ENCODE measurements around the gene LRBA. TPM values are rescaled to one million over a fixed set of nuclear protein-coding genes. Genes with fewer than 3 reads are reported as not detected.

Gene LRBA
- polyA plus RNA-seq, 2 of the 4 experiments (the other 2 are of a cell fraction) = 10.7 to 25.1 TPM

GRCh38 chr4:150395872-150396271, 619.2 kb downstream of the LRBA start:
- ChIA-PET POLR2A (no interaction called here), CTCF (no interaction called here)
- WGBS (ENCODE audit: missing lambda C conversion rate) = 48% methylated on average over 2 of the region's 2 CpGs
- no peak for DNase-seq (ENCODE audit: low read depth in 1 of 2, low spot score in 1 of 2)
- Histone ChIP-seq H3K27ac (no peak overlapping the region), H3K4me1 (no peaks in the 10 kb centered on the region), H3K9me3 (peaks cover 9% of the 10 kb centered on the region), H3K4me3 (no peak overlapping the region), H3K4me2 (no peak overlapping the region)
- ATAC-seq = no peak
- FAIRE-seq = no peak
- TF ChIP-seq EP300 (IDR thresholded peaks at IDR 0.05) (no peak), CBX8 (IDR thresholded peaks at IDR 0.05) (no peak), RFX5 (IDR thresholded peaks at IDR 0.05) (no peak), SMC3 (IDR thresholded peaks at IDR 0.05) (no peak), REST (IDR thresholded peaks at IDR 0.05) (no peak), FOSB (CRISPR knock-in tag; IDR thresholded peaks at IDR 0.05) (no peak)

GRCh38 chr4:150394046-150394445, 621.0 kb downstream of the LRBA start:
- ChIA-PET POLR2A (no interaction called here), CTCF (no interaction called here)
- Histone ChIP-seq H3K4me1 (no peaks in the 10 kb centered on the region), H3K9me3 (peaks cover 9% of the 10 kb centered on the region), H3K4me2 (no peak overlapping the region), H3K4me3 (no peak overlapping the region), H3K27ac (no peak overlapping the region)
- no peak for ATAC-seq
- no peak for TF ChIP-seq ZNF302 (CRISPR knock-in tag; IDR thresholded peaks at IDR 0.05)
- TF ChIP-seq HOXB5 (CRISPR knock-in tag; IDR thresholded peaks at IDR 0.05) = no peak
- no peak for TF ChIP-seq SREBF2 (IDR thresholded peaks at IDR 0.05)
- no peak for TF ChIP-seq BHLHE40 (IDR thresholded peaks at IDR 0.05; ENCODE audit: low read depth, low read length)
- TF ChIP-seq NR3C1 (IDR thresholded peaks at IDR 0.05) = no peak
- no peak for TF ChIP-seq HMGXB4 (CRISPR knock-in tag; IDR thresholded peaks at IDR 0.05; ENCODE audit: borderline replicate concordance)
- no peak for TF ChIP-seq NPAS2 (CRISPR knock-in tag; IDR thresholded peaks at IDR 0.05; ENCODE audit: borderline replicate concordance)
- TF ChIP-seq FOSB (CRISPR knock-in tag; IDR thresholded peaks at IDR 0.05) = no peak
- no peak for TF ChIP-seq CBX8 (IDR thresholded peaks at IDR 0.05)
- TF ChIP-seq ELK1 (IDR thresholded peaks at IDR 0.05; ENCODE audit: low read depth, low read length) = no peak
- no peak for TF ChIP-seq EHF (CRISPR knock-in tag; IDR thresholded peaks at IDR 0.05)
- no peak for TF ChIP-seq USF2 (IDR thresholded peaks at IDR 0.05)
- no peak for TF ChIP-seq RARB (CRISPR knock-in tag; IDR thresholded peaks at IDR 0.05)
- no peak for TF ChIP-seq JUNB (IDR thresholded peaks at IDR 0.05)
- TF ChIP-seq SMC3 (IDR thresholded peaks at IDR 0.05) = no peak
- TF ChIP-seq NFE2L2 (conservative IDR thresholded peaks at IDR 0.05; ENCODE audit: low read length) = no peak
- no peak for FAIRE-seq
- DNase-seq (ENCODE audit: low read depth in 1 of 2, low spot score in 1 of 2) = no peak

All from A549 (cell line).